Cortex of kidney (tissue), 1 donor: Measurements from ENCODE around the gene PRDM15.

Source experiments
- DNase-seq: peaks from one replicate; lab custom pipeline; 2025; lab: John Stamatoyannopoulos, UW

PRDM15 gene

DNA sequence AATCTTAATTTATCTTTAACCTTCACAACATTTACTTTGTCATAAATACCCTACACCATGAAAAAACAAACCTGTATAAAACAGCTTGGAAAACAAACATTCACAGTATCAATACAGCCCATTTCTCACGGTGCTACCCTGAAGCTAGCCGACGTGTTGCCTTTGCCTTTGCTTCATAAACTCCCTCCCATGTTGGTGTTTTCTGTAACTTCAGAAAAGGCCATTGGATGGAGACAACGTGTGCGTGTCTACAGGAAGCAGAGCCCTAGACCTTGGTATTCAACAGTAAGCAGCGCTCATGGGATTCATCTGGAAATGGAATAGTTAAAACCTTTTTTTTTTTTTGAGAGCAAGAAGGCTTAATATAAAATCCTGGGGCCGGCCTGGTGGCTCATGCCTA lies 7.2 kb upstream of the PRDM15 start:
- no peak for DNase-seq

DNA sequence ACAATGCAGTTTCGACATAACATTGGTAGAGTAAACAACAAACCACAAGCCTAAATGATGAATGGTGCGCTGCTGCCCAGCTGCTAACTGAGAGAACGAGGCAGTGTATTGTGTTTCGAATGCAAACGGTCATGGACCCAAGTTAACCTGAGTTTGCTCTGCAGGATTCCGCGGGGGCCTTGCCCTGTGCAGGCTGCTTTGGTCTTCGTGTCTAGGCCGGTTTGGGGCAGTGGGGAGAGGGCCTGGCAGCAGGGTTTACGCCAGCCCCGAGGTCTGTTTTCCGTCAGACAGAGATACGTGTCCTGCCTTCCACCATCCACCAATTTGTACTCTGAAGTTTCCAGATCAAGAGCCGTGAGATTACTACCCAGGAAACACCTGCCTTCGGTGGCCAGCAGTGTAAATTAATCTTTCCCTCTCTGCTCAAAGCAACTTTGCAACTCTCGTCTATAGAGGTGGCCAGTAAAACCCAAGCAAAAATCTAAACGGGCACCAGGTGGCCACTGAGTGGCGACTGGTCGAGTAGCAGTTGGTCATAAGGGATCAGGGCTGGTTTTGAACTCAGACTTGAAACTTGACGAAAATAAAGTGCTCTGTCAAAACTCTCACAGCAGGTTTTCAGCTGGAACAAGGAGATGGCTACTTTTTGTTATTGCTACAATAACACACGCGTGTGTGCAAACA lies 6.3 kb upstream of the PRDM15 start:
- no peak for DNase-seq

DNA sequence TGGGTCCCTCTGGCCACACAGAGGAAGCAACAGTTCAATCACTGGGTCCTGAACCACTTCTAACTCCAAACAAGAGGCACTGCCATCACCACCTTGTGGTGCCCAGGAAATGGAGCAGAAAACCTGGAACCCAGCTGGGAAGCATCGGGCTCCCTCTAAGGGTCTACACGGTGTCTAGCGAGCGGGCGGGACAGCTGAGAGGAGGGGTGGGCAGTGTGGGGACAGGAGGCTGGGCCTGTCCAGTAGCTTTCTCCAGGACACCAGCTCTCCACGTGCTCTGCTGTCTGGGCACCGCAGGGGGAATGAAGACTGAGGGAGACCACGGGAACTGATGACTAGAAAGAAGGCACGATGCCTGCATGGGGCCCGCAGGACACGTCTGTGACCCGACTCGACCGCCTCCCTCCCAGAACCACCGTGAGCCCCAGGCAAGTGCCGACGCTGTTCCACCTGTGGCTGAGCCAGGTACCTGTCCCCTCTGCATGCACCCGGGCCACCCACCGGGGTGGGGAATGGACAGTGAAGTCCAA lies 5.4 kb upstream of the PRDM15 start:
- DNase-seq, result no peak

DNA sequence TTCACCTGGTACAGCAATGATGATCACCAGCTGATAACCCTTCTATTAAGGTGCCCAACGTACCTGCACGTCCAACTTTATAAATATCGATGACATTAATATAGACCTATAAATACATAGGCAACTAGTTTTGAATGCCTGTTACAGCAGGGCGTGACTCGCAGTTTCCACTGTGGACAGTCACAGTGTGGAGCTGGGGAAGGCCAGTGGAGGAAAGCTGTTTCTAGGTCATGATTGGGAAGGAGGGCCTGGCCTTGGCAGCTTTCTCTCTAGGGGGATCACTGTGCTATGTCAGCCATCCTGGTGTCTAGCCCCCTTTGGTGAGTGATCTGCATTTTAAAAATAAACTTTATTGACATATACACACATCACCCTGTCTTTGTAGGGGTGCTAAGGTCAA lies 4.4 kb upstream of the PRDM15 start:
- DNase-seq, result no peak

DNA sequence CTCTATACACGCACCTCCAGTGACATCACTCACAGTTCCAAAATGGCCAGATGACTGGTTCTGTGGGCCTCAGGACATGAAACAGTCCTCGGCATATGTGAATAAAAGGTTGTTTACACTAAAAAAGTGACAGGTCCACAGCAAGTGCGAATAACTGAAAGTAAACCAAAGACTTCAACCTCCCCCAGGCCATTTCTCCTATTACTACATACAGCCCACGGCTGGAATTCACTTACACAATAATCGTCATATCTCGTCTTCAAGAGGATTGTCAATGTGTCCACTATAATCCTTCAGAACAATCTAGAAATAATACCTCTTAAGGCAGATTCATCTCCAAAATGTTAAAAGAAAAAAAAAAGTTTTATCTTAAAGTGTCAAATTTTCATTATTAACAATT lies 1.9 kb upstream of the PRDM15 start:
- no peak for DNase-seq

DNA sequence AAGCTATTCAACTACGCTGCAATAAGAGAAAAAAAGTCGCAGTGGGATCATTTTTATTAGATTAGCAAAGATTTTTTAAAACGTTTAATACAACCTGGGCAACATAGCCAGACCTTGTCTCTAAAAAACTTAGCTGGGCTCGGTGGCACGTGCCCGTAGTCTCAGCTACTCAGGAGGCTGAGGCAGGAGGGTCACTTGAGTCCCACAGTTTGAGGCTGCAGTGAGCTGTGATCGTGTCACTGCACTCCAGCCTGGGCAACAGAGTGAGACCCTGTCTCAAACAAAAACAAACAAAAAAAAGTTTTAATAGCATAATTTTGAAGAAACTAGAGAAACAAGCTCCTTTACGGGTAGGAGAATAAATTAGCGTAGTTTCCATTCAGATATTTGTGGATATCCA lies 1.0 kb upstream of the PRDM15 start:
- no peak for DNase-seq

DNA sequence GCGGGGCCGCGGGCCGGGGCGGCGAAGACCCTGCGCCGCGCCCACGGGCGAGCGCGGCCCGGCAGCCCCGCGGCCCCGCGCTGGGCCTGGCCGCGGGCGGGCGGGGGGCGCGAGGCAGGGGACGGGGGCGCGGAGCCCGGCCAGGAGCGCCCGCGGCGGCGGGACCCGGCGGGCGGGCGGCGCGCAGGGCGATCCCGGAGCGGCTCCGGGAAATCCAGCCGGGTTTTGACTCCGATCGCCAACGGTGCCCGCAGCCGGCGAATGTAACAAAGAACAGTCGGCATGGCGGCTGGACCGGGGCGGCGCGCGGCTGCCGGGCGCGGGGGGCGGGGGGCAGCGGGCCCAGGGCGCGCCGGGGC lies 334 bp downstream of the PRDM15 start:
- no peak for DNase-seq

DNA sequence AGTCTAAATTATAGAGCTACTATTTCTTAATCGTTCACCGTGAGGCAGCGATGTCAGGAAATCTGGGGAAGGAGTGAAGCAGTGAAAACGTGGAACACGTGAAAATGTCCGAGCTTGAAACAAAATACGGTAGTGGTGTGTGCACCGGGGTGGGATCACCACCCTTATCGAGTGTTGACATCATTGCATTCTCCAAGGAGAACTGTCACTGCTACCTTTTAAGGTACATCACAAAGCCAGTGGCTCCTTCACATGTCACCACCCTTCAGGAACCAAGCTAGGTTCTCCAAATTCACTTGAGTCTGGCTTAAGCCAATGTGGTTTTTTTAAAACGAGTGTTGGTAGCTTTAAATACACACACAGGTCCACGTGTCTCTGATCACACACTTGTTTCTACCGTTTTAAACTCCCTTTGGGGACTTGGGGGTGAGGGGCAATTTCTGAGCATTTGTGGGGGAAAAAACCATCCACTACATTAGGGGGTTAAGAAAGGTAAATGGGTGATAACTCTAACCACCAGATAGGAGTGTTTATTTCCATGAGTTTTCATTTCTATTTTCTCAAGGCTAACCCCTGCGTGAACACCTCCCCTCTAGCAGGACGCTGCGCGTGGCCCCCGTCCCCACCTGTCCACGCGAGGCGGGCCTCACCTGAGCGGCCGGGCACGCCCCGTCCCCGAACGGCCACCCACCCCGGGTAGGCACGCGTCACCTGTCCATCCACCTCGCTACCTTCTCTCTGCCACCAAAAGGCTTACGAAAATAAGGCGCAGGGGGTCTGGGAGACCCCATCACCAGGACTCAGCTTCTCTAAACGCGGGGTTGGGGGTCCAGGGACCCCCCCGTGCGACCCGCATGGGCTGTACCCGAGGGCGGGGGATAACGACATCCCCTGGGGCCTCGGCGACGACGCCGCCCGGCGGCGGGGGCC lies 978 bp downstream of the PRDM15 start:
- no peak for DNase-seq

DNA sequence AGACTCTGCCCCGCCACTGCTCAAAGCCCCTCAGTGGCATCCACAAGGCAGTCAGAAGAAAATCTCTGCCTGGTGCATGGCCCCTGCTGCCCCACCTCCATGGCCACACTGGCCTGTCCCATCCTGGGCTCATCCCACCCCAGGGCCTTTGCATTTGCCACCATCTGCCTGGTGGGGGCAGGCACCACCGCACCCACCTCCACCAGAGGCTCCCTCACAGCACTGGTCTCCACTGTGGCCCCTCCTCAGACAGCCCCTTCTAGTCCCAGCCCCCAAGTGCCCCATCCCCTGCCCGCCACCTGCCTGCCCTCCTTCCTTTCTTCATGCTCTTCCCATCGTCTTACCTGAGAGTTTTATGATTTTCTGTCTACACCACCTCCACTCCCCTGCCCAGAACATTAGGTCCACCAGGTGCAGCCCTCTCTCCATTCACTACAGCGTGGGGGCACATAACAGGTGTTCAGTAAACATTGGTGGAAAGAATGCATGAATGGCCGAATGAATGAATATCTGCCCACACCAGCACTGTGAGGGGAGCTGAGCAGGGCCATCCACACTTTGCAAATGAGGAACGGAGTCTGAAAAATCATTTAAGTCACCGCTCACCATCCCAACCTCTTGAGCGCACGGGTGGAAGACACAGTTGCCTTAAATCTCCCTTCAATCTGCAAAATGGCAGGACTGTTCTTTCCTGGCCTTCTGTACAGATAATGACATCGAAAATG lies 2.1 kb downstream of the PRDM15 start:
- no peak for DNase-seq

DNA sequence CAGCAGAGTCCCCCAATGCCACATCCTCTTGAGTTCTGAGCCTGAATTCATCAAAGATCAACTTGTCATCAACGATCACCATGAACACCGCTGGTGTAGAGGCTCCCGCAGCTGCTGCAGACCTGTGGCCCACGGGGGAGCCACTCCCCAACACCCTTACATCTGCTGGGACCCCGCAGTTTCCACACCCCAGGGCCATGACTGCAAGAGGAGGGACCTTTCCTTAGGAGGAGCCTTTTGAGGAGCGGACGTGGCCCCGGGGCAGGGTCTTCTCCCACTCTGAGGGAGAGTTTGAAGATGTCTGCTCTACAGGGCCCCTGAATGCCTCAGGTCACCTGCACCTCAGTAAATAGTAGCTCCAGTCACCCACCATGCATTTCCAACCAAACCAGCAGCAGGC lies 2.7 kb downstream of the PRDM15 start:
- DNase-seq, result no peak

DNA sequence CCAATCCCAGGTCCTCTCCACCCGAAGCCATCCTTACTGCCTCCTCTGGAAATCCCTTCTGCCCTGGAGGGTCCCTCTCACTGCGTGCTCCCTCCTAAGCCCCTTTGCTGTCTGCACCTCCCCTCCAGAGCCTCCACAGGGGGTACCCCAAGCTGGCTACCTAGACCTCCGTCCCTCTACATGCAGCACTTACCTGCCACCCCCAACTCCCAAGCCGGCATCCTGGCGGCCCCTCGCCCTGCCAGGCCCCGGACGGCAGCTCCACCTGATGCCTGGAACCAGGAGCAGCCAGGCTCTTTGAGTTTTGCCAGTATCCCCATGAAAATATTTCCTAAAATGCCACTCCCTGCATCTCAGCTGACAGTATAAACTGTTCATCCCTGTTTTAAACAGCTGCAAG lies 4.1 kb downstream of the PRDM15 start:
- DNase-seq, result no peak

DNA sequence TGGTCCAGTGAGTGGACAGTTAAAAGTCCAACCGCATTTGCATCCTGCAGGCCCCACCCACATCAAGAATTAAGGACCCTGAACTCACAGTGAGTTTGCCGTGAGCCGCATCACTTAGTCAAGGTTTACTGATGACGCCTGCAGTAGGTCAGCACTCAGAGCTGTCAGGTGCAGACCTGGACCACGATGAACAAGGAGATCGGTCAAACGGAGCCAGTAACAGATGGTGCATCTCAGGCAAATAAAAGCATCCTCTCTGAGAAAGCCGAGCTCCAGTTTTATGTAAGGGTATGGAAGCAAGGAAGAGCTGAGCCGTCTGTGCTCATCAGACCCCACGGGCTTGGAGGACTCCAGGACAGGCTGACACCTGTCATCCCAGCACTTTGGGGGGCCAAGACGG lies 4.5 kb downstream of the PRDM15 start:
- DNase-seq, result no peak

DNA sequence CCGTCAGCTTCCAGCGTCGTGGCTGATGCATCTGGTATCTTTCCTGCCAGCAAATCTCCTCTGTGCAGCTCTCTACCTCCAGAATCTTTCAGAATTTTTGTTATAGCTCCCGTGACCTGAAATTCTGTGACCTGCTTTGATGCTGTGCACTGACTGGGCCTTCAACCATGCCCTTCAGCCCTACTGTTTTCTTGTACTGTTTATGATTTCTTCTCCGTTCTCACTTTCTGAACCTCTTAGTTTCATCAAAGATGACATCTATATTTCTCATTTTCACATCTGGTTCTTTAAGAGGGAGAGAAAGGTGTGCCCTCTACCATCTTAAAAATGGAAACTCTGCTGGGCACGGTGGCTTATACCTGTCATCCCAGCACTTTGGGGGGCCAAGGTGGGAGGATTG lies 5.7 kb downstream of the PRDM15 start:
- no peak for DNase-seq

DNA sequence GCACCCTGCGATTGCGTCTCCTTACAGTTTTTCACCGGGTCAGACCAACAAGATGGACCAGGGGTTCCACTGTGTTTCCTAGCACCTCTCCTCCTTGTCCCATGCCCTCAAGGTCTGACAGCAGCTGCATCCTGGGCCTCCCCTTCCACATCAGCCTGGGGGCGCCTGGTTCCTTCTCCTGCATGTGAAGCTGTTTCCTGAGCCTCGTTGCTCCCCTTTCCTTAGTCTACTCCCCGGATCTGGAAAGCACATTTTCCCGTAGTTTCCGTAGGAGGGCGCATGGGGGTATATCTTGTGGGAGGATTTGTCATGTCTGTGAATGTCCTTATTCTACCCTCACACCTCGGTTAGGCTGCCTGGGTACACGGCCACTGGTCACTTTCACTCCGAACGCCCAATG lies 6.1 kb downstream of the PRDM15 start:
- no peak for DNase-seq

DNA sequence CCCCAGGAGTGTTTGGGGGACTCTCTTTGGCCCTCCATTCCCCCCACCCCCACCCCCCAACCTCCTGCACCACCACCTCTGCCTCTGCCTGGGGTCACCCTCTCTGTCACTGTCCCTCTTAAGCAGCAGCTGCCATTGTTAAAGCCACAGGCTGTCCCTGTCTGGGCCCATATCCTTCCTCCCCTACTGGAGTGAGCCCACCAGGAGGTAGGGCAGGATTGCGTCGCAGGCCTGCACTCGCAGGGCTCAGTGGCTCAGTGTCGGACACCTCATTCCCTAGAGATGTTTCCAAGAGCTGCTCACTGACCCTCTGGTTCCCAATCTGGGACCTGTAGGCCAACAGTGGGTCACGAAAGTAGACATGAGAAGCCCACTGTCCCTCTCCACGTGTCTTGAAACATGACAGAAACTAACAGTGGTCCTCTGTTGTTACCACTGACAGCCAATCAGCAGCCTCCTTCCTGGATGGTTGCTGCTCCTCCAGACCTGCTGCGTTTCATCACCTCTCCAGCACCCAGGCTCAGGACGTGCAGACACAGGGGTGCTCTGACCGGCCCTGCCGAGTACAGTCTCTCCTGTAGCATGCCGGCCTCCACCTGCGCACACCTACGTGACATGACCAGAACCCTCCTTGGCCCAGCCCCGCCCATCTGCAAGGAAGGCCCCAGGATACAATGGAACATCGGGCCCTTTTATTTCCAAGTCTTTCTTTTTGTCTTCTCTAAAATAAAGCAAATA lies 7.7 kb downstream of the PRDM15 start:
- DNase-seq, result no peak

DNA sequence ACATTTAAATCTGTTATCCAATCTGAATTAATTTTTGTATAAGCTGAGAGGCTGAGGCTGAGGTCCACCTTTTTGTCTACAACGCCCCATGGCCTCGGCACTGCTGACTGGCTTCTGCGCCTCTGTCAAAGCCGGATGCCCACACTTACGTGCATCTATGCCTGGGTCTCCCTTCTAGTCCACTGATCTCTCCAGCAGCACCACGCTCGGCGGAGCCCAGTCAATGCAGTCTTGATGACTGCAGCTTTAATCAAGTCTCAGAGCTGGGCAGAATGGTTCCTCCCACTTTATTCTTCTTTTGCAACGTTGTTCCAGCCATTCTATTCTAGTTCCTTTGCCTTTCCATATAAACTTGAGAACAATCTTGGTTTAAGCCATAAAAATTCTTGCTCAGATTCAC lies 9.4 kb downstream of the PRDM15 start:
- DNase-seq, result no peak

DNA sequence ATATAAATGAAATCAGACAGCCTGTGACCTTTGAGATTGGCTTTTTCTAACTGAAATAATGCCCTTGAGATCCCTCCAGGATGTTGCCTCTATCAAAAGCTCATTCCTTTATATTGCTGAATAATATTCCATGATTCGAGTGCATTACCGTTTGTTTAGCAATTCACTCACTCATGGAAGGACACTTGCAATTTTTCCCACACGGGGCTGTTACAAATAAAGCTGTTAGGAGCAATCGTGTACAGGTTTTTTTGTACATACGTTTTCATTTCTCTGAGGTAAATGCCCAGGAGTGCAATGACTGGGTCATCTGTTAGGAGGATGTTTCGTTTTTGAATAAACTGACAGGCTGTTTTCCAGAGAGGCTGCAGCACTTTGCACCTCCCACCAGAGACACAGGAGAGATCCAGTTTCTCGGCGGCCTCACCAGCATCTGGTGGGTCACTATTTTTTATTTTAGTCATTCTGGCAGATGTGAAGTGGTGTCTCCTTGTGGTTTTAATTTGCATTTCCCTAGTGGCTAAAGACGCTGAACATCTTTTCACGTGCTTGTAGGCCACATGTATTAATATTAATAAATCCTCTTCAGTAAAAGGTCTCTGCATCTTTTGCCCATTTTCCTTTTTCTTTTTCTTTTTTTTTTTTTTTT lies 11.0 kb downstream of the PRDM15 start:
- no peak for DNase-seq

DNA sequence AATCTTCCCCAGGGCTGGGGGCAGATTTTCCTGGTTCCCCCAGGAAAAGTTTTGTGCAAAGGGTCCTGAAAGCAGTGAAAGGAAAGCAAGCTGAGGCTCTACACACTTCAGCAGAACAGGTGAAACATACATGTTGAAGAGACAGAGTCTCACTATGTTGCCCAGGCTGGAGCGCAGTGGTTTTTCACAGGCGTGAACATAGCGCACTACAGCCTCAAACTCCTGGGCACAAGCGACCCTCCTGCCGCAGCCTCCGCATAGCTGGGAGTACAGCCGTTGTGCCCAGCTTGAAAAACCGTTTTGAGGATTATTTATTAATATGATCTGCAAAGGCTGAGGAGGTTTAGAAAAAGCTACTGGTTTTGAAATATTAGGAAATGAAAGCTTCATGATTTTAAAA lies 11.8 kb downstream of the PRDM15 start:
- no peak for DNase-seq

DNA sequence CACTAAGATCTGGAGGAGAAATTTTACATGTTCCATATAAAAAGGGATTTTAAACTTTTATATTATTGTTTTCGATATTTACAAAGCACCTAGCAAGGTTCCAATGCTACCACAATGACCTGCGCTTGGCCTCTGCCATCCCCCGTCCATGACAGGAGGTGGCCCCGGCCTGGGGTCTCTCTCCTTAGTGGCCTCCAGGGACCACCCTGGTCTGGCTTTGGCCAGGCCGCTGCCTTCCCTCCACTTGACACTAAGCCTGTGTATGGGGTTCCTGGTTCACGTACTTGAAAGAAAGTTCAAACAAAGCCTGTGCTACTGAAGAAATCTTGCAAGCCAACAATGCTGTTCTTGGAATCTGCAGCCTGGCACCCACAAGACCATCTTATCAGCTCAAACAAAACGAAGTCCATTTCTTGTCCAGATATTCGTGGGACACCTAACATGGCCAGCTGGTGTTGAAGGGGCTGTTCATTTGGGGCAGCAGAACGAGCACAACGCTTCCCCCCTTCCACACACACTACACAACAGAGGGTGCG lies 12.8 kb downstream of the PRDM15 start:
- no peak for DNase-seq

DNA sequence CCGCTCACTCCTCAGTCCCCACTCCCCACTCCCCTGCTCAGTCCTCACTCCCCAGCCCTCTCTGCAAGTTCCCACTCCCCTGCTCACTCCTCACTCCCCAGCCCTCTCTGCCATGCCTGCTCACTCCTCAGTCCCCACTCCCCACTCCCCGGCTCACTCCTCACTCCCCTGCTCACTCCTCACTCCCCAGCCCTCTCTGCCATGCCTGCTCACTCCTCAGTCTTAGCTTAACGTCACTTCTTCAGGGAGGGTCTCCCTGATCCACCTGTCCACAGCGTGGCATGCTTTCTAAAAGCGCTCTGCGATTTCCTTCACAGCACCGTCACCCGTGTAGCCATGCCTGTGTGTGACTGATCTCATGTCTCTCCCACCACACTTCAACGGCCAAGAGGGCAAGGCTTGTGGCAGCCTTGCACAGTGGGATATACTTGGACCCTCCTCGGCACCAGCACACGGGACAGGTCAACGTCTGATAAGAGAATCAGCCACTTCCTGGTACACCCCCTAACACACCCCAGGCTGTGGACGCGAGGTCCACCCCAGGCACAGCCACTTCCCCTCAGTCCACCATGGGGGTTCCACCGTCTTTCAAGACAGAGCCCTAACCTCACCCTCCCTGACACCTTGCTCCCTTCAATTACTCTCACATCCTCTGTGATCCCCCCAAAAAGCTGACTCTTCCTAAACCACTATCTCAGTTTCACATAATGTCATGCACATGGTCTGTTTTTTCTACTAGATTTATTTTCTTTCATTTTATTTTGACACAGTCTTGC lies 14.0 kb downstream of the PRDM15 start:
- no peak for DNase-seq
